ENCODE measurements around the gene ATP2A2. TPM values are rescaled to one million over a fixed set of nuclear protein-coding genes. Genes with fewer than 3 reads are reported as not detected.

ATP2A2 gene
- total and polyA plus RNA-seq, 2 of the 4 experiments (the other 2 are of a cell fraction) = 166 to 225 TPM

GRCh38 chr12:110266381-110266960, 14.6 kb upstream of the ATP2A2 start:
- Histone ChIP-seq H3K14ac (replicated peaks; ENCODE audit: low read depth, low read length) (0 out of 2 replicates have a peak overlapping the region, but pooled peaks have one; percentile 81), H3K4ac (ENCODE audit: low read depth, low read length) (peak overlapping the region; percentile 82), H2BK20ac (ENCODE audit: low read depth, low read length) (peak overlapping the region; percentile 65; the same call in 1 of the 2 replicates), H3K4me2 (ENCODE audit: low read depth, low read length) (no peak overlapping the region), H3K36me3 (ENCODE audit: control insufficient read depth, insufficient read depth, low read length) (no peaks in the 10 kb centered on the region), H4K5ac (ENCODE audit: low read depth, low read length) (no peak overlapping the region), H4K20me1 (ENCODE audit: insufficient read depth, low read length) (no peaks in the 10 kb centered on the region; the same call in 1 of the 2 replicates), H3K9me3 (ENCODE audit: control insufficient read depth, insufficient read depth, low read length) (no peaks in the 10 kb centered on the region), H2AK9ac (replicated peaks; ENCODE audit: low read depth, low read length, poor library complexity) (no peak overlapping the region), H2BK5ac (ENCODE audit: low read depth, low read length, poor library complexity, severe bottlenecking) (no peak overlapping the region), H3K18ac (ENCODE audit: low read depth, low read length) (peak overlapping the region; percentile 22; the same call in 1 of the 2 replicates), H3K79me1 (ENCODE audit: low read depth in 1 of 2, low read length in 2 of 2) (peaks cover 0 to 20% of the 10 kb centered on the region in 2 experiments; a peak in 2 of 4 replicates), H3K56ac (ENCODE audit: extremely low read depth, insufficient read depth, low read length) (no peak overlapping the region), H3K4me3 (ENCODE audit: insufficient read depth, low read depth, low read length) (no peak overlapping the region), H3K23ac (ENCODE audit: low read depth, low read length) (peak overlapping the region; percentile 31; the same call in 1 of the 2 replicates), H3K9ac (ENCODE audit: low read depth, low read length) (no peak overlapping the region), H3K27me3 (ENCODE audit: control insufficient read depth, insufficient read depth, low read length) (no peaks in the 10 kb centered on the region), H3K4me1 (ENCODE audit: control insufficient read depth, insufficient read depth, low read length) (peaks cover 32% of the 10 kb centered on the region), H2AFZ (replicated peaks; ENCODE audit: low read length, poor library complexity) (peak overlapping the region; percentile 81), H3K9me1 (ENCODE audit: insufficient read depth, low read length) (peaks cover 13% of the 10 kb centered on the region), H2AK5ac (ENCODE audit: low read depth, low read length) (peak overlapping the region; percentile 79), H2BK15ac (ENCODE audit: low read depth, low read length) (peak overlapping the region; percentile 65; the same call in 1 of the 3 replicates), H2BK120ac (ENCODE audit: low read depth, low read length) (peak overlapping the region; percentile 83), H4K8ac (ENCODE audit: low read depth in 2 of 2, low read length in 2 of 2) (peak overlapping the region in 1 of 2 experiments; percentile 28; a peak in 1 of 4 replicates), H3K27ac (ENCODE audit: insufficient read depth, low read length) (no peak overlapping the region), H4K91ac (ENCODE audit: insufficient read depth, low read depth, low read length) (no peak overlapping the region)
- intact Hi-C loops (cut with micrococcal nuclease) = no loop called here
- TF ChIP-seq RFX5 (IDR thresholded peaks at IDR 0.05; ENCODE audit: low read depth, low read length) = no peak
- TF ChIP-seq CHD1 (IDR thresholded peaks at IDR 0.05; ENCODE audit: low read depth, low read length) = no peak
- no peak for TF ChIP-seq MAFK (IDR thresholded peaks at IDR 0.05; ENCODE audit: low read depth, low read length)
- no peak for TF ChIP-seq CEBPB (IDR thresholded peaks at IDR 0.05; ENCODE audit: low read depth, low read length)
- no peak for TF ChIP-seq CTCF (conservative IDR thresholded peaks at IDR 0.05; ENCODE audit: low read depth, low read length)
- TF ChIP-seq MXI1 (IDR thresholded peaks at IDR 0.05; ENCODE audit: borderline replicate concordance, low read depth, low read length) = no peak
- no peak for TF ChIP-seq ELK1 (IDR thresholded peaks at IDR 0.05; ENCODE audit: borderline replicate concordance, low read depth, low read length)
- no peak for TF ChIP-seq SMC3 (IDR thresholded peaks at IDR 0.05; ENCODE audit: low read depth, low read length)
- no peak for TF ChIP-seq USF2 (IDR thresholded peaks at IDR 0.05; ENCODE audit: low read depth, low read length)
- TF ChIP-seq BHLHE40 (IDR thresholded peaks at IDR 0.05; ENCODE audit: low read depth, low read length) = no peak
- no peak for TF ChIP-seq FOS (IDR thresholded peaks at IDR 0.05; ENCODE audit: low read depth, low read length)
- TF ChIP-seq RAD21 (IDR thresholded peaks at IDR 0.05; ENCODE audit: low read length) = no peak
- DNase-seq (no peak), ATAC-seq (ENCODE audit: low read depth) (no peak)
- ChIA-PET CTCF (no interaction called here), POLR2A (ENCODE audit: unreplicated experiment) (no interaction called here)
- dilution Hi-C loops (cut with HindIII; ENCODE audit: low sequenced_read_pairs, unreplicated experiment) = no loop called here
- in situ Hi-C loops (cut with MboI; ENCODE audit: low sequenced_read_pairs) = no loop called here
- no CpG with 5 or more reads among the region's 5 CpGs for WGBS, 2 experiments (ENCODE audit: extremely low coverage in 2 of 2, insufficient read length in 1 of 2)
- no TSS peak for BruUV-seq (replicated peaks)
